GM12874 (cell line): Measurements from ENCODE around the gene OPTN.

Experiments
- CTCF ChIP-seq: IDR thresholded peaks from 2 replicates; pipeline ENCODE4 v1.5.1; 2011; ENCODE audit warnings: low read depth, mild to moderate bottlenecking, control low read depth, low read length, moderate library complexity; ENCODE audit not compliant: insufficient read depth

Gene OPTN

GRCh38 chr10:13092291-13093102, 7.5 kb upstream of the OPTN start:
- TF ChIP-seq CTCF = no peak

GRCh38 chr10:13095094-13095493, 4.9 kb upstream of the OPTN start:
- no peak for TF ChIP-seq CTCF

- no peak for TF ChIP-seq CTCF
These were observed 4.0 kb upstream of the OPTN start for GRCh38 chr10:13095929-13096328.

GRCh38 chr10:13099144-13099665, 758 bp upstream of the OPTN start:
- peak; percentile 71 for TF ChIP-seq CTCF

- no peak for TF ChIP-seq CTCF
These were observed 659 bp downstream of the OPTN start for GRCh38 chr10:13100349-13101294.

- no peak for TF ChIP-seq CTCF
These were observed 2.2 kb downstream of the OPTN start for GRCh38 chr10:13102002-13102794.
